Hepatocyte (in vitro differentiated cells): ENCODE results near the gene ADGRB2.

ENCODE experiments used
- EZH2 ChIP-seq: fragments of 200-600 bp; sonication (generic); IDR thresholded peaks from 2 replicates; pipeline ENCODE4 v1.6.1; 2016; ENCODE audit warnings: antibody characterized with exemption, mild to moderate bottlenecking, borderline replicate concordance
- TF ChIP-seq, protein P1 (sequence below): fragments of 200-600 bp; sonication (generic); IDR thresholded peaks from 2 replicates; pipeline ENCODE4 v1.5.1; 2016; ENCODE audit warnings: antibody characterized with exemption, mild to moderate bottlenecking; ENCODE audit not compliant: poor library complexity

DNA sequence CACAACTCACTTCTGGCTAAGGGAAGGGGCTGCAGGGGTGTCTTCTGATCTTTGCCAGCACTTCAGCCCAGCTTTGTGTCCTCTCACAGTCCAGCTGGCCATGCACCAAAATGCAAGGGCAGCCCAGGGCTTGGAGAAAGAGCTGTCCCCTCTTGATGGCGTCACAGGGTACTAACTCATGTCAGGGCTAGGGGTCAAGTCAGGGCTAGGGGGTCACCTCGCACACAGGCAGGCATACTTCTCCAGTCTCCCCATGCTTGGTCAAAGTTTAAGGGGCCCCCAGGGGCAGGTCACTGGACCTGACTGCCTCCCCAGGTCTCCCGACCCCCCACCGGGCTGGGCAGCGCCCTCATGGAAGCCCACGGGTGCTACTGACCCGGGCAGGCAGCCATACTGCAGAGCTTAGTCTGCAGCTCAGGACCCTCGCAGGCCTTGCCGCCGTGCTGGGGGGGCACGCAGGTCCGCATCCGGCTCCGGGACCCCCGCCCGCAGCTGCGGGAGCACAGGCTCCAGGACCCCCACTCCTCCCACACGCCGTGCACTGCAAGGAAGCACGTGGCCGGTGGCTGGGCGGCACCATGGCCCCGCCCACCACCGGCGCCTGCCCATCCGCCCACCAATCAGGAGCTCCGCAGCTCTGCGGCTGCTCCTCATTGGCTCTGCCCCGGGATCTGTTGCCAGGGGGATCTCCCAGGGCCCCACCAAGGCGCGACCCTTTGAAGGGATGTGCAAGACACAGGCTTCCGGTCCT lies 21.5 kb downstream of the ADGRB2 start:
- TF ChIP-seq, protein P1, sequence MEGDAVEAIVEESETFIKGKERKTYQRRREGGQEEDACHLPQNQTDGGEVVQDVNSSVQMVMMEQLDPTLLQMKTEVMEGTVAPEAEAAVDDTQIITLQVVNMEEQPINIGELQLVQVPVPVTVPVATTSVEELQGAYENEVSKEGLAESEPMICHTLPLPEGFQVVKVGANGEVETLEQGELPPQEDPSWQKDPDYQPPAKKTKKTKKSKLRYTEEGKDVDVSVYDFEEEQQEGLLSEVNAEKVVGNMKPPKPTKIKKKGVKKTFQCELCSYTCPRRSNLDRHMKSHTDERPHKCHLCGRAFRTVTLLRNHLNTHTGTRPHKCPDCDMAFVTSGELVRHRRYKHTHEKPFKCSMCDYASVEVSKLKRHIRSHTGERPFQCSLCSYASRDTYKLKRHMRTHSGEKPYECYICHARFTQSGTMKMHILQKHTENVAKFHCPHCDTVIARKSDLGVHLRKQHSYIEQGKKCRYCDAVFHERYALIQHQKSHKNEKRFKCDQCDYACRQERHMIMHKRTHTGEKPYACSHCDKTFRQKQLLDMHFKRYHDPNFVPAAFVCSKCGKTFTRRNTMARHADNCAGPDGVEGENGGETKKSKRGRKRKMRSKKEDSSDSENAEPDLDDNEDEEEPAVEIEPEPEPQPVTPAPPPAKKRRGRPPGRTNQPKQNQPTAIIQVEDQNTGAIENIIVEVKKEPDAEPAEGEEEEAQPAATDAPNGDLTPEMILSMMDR = no peak
- TF ChIP-seq EZH2 = no peak
